ENCODE measurements around the gene CRTAC1. TPM values are rescaled to one million over a fixed set of nuclear protein-coding genes. Genes with fewer than 3 reads are reported as not detected.

The CRTAC1 gene
- total RNA-seq, 1 donor from 2014 or later = 128 TPM

GRCh38 chr10:98006266-98006665 lies 24.2 kb downstream of the CRTAC1 start:
- Histone ChIP-seq H3K4me1 (no peaks in the 10 kb centered on the region), H3K4me3 (no peak overlapping the region), H3K36me3 (no peaks in the 10 kb centered on the region), H3K9me3 (no peaks in the 10 kb centered on the region), H3K27ac (no peak overlapping the region), H3K27me3 (peaks cover 9% of the 10 kb centered on the region)
- ATAC-seq = peak; percentile 43
- intact Hi-C loops (cut with DNase I) = no loop called here
- no peak for DNase-seq
- TF ChIP-seq CTCF (IDR thresholded peaks at IDR 0.05) = no peak

- no peak for TF ChIP-seq CTCF (IDR thresholded peaks at IDR 0.05)
- ATAC-seq (no peak), DNase-seq (no peak)
- H3K4me3 ChIP-seq = no peak overlapping the region
- H3K9me3 ChIP-seq = no peaks in the 10 kb centered on the region
- no peak overlapping the region for H3K27ac ChIP-seq
- H3K27me3 ChIP-seq = peaks cover 9% of the 10 kb centered on the region
- no peaks in the 10 kb centered on the region for H3K4me1 ChIP-seq
- no peaks in the 10 kb centered on the region for H3K36me3 ChIP-seq
- intact Hi-C loops (cut with DNase I) = no loop called here
Observed at GRCh38 chr10:98001736-98002135, 28.7 kb downstream of the CRTAC1 start.

- intact Hi-C loops (cut with DNase I) = no loop called here
- H3K36me3 ChIP-seq = no peaks in the 10 kb centered on the region
- ATAC-seq (no peak), DNase-seq (no peak)
- TF ChIP-seq CTCF (IDR thresholded peaks at IDR 0.05) = no peak
- no peaks in the 10 kb centered on the region for H3K9me3 ChIP-seq
- H3K4me1 ChIP-seq = no peaks in the 10 kb centered on the region
- no peaks in the 10 kb centered on the region for H3K27me3 ChIP-seq
- H3K4me3 ChIP-seq = no peak overlapping the region
- no peak overlapping the region for H3K27ac ChIP-seq
Observed at GRCh38 chr10:98000346-98000745, 30.1 kb downstream of the CRTAC1 start.

- intact Hi-C loops (cut with DNase I) = no loop called here
- ATAC-seq (no peak), DNase-seq (no peak)
- no peaks in the 10 kb centered on the region for H3K27me3 ChIP-seq
- no peaks in the 10 kb centered on the region for H3K36me3 ChIP-seq
- H3K4me3 ChIP-seq = no peak overlapping the region
- TF ChIP-seq CTCF (IDR thresholded peaks at IDR 0.05) = no peak
- no peaks in the 10 kb centered on the region for H3K9me3 ChIP-seq
- H3K27ac ChIP-seq = no peak overlapping the region
- H3K4me1 ChIP-seq = no peaks in the 10 kb centered on the region
Observed at GRCh38 chr10:97999923-98000248, 30.5 kb downstream of the CRTAC1 start.

GRCh38 chr10:97999066-97999922 lies 31.1 kb downstream of the CRTAC1 start:
- no peak for DNase-seq
- no peaks in the 10 kb centered on the region for H3K4me1 ChIP-seq
- ATAC-seq = peak; percentile 10
- no peaks in the 10 kb centered on the region for H3K9me3 ChIP-seq
- no peaks in the 10 kb centered on the region for H3K27me3 ChIP-seq
- no peaks in the 10 kb centered on the region for H3K36me3 ChIP-seq
- intact Hi-C loops (cut with DNase I) = no loop called here
- H3K27ac ChIP-seq = no peak overlapping the region
- TF ChIP-seq CTCF (IDR thresholded peaks at IDR 0.05) = no peak
- H3K4me3 ChIP-seq = no peak overlapping the region

All from upper lobe of right lung (tissue), 1 donor.